GM19468 (cell line): ENCODE measurements around the gene OGDHL.
"Not testable (repeated sequence)": the region's sequence is repeated elsewhere in the genome, so short reads cannot be mapped to it uniquely, and the experiment has no call there.

Experiments
- ATAC-seq: cut with Tn5 transposase; IDR thresholded peaks from one replicate; pipeline ENCODE4 v1.9.1; 2021; ENCODE audit warnings: mild to moderate bottlenecking, moderate library complexity, moderate number of reproducible peaks; ENCODE audit not compliant: unreplicated experiment; ENCODE audit errors: extremely low read depth

The OGDHL gene

GRCh38 chr10:49758249-49758930 lies 3.7 kb downstream of the OGDHL start:
- ATAC-seq = no peak

DNA sequence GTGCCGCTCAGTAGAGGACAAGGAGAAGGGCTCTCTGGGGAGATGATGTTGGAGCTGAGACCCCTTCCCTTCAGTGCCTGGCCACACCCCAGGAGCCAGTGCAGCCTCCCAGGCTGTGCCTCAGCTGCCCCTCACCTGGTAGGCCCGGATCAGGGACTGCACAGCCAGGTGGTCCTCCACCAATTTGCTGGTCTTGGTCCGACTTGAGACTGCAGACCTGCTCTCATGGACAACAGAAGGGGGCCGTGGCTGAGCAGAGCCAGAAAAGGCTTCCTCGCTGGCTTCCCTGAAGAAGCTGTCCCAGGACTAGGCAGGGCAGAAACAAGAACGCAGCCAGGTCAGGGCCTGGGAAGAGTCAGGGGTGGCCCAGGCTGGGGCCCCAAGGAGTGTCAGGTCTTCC lies 5.5 kb downstream of the OGDHL start:
- no peak for ATAC-seq

DNA sequence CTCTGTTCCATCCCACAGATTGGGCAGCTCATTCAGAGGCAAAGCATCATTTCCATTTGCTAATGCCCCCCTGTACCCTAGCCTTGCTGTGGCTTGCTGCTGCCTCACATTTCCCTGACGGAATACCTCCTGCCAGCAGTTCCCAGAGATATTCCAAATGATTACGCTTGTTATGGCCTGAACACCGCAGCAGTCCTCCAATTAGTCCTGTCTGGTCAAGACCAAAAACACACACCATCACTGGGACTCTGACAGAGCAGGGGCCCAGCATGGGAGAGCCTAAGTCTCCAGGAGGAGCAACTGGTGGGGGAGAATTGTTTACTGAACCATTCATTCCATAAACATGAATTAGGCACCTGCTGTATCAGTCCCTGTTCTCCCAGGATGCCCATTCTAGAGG lies 6.1 kb downstream of the OGDHL start:
- ATAC-seq = no peak

DNA sequence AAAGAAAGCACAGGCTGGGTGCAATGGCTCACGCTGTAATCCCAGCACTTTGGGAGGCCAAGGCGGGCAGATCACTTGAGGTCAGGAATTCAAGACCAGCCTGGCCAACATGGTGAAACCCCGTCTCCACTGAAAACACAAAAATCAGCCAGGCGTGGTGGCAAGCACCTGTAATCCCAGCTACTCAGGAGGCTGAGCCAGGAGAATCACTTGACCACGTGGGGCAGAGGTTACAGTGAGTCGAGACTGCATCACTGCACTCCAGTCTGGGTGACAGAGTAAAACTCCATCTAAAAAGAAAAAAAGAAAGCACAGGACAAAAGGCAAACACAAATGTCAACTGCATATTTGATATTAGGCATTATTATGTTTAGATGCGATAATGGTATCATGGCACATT lies 7.2 kb downstream of the OGDHL start:
- ATAC-seq = not testable (repeated sequence)

DNA sequence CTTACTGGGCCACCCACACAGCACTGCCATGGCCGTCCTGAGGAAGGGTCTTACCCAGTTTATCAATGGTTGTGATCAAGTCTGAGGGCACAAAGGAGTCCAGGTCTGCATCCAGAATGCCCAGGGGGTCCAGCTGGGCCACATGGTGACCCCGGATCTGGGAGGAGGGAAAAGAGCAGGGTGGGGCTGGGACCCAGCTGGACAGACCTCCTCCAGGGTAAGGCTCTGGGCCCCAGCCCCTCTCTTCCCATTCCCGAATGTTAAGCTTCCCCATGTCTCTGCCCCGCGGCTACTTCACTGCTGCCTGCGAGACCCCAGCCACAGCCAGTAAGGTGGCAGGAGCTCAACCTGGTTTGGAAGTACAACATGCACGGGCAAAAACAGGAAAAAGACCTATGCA lies 9.5 kb downstream of the OGDHL start:
- no peak for ATAC-seq

- ATAC-seq = no peak
Observed at GRCh38 chr10:49751636-49752510, 10.2 kb downstream of the OGDHL start.

DNA sequence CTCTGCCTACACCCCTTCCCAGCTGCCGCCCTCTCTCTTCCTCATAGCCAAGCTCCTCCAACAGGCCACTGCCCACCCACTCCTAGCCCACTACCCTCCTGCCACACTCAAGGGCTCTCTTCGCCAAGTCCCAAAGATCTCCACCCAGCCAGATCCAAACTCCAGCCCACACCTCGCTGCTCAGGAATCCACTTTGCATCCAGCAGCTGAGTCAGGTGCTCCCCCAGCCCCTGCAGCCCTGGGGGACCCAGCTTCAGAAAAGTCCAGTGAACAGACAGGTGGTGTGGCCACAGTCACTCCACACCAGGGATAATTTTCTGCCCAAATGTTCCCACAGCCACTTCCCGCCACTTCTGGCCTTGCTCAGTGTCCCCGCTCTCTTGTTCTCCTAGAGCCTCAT lies 10.9 kb downstream of the OGDHL start:
- ATAC-seq = no peak

DNA sequence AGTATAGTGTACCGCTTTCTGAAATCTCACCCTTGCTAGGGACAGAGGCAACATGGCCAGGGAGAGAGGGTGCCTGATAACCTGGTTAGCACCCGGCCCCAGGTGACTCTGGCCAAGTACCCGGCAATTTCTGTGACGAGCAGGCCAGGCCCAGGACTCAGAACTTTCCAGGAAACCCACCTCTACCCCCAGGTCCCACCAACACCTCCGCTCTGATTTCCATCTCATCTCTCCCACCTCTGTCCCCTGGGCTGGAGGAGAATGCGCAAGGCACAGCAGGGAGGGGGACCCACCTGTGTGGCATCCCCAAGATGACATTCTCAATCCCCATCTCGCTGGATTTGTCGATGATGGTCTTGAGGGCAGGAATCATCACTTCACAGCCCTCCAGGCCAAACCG lies 11.6 kb downstream of the OGDHL start:
- no peak for ATAC-seq

DNA sequence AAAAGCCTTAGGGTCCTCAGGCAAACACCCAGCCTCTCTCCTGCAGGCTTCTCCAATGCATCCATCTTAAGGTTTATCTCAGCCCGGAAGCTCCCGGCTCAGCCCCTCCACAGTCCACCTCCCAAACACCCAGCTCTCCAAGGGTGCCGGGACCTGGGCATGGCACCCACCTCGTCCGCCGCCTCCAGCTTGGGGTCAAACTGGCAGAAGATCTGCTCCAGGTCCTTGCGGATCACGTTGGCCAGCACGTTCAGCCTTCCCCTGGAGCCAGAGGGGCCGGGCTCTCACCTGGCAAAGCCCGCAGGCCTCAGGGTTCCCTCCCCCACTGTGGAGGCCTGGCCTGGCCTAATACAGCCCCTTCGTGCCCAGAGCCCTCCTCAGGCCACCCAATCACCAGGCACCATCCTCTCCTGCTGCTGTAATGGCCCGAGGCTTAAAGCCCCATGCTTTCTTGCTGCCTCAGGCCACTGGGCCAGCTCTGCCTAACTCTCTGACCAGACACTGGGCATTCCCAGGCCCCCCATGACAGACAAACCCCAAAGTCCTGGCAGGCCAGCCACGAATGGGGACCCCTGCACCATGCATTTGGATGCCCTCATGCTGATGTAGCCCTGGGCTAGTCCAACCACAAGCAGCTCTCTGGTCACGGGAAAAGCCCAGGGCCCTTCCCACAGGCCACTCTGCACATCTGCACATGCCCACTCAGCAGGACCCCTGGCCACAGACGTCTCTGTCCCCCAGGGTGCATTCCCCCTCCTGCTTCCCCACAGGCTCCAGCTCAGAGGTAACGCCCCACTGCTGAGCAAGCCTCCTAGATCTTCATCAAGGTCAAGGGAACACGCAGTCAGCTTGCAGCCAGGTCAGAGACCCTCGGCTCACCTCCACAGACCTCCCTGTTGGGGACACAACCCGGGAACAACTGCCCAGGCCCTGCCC lies 12.3 kb downstream of the OGDHL start:
- ATAC-seq = no peak

DNA sequence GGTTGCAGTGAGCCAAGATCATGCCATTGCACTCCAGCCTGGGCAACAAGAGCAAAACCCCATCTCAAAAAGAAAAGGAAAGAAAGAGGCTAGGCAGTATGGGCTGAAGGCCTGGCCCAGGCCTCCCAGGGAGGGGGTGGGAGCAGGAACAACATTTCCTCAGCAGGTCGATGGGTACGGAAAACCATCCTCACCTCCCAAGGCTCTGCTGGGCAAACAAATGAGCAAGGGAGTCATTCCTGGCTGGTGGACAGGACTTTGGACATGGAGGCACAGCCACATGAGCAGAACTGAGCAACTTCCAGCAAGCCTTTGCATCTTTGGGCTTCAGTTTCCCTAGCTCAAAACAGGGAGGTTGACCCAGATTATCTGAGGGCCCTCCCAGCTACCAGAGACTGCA lies 13.0 kb downstream of the OGDHL start:
- no peak for ATAC-seq

- ATAC-seq = no peak
Observed at GRCh38 chr10:49748006-49748405, 14.1 kb downstream of the OGDHL start.

DNA sequence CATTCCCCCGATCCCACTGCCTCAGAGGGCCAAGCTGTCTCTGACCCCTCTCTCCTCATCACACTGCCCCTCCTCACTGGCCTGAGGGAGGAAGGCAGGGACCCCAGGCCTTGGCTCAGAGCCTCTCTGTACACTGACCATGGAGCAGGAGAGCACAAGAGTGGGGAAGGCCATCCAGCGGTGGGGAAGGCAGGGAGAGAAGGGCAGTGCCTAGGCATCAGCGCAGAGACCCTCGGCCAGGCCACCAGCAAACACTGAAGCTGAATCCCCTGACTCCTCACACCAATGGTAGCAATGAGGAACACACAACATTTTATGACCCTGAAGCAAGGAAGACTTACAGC lies 14.8 kb downstream of the OGDHL start:
- ATAC-seq = no peak

DNA sequence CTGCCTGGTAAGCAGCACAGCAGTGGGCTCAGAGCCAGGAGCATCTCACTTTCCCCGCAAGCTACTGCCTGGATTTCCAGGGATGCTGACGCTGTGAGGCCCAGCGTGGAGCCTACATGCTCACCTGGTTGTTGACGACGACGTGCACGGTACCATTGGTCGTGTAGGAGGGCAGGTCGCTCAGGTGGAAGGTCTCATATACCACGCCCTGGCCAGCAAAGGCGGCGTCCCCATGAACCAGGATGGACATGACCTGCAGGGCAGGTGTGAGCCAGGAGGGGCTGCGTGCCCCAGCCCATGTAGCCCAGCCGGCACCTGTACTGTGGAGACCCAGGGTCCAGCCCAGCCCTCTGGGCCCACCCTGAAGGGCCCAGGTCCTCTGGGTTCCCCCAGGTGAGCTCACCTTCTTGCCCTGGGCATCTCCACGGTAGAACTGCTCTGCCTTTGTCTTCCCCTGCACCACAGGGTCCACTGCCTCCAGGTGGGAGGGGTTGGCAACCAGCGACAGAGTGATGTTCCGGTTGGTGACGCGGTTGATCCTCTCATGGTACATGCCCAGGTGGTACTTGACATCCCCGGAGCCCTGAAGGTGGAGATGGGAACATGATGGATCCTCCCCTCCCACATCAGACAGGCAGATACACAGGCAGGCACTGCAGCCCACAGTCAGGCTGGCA lies 15.4 kb downstream of the OGDHL start:
- no peak for ATAC-seq

- no peak for ATAC-seq
Observed at GRCh38 chr10:49745756-49746155, 16.4 kb downstream of the OGDHL start.

DNA sequence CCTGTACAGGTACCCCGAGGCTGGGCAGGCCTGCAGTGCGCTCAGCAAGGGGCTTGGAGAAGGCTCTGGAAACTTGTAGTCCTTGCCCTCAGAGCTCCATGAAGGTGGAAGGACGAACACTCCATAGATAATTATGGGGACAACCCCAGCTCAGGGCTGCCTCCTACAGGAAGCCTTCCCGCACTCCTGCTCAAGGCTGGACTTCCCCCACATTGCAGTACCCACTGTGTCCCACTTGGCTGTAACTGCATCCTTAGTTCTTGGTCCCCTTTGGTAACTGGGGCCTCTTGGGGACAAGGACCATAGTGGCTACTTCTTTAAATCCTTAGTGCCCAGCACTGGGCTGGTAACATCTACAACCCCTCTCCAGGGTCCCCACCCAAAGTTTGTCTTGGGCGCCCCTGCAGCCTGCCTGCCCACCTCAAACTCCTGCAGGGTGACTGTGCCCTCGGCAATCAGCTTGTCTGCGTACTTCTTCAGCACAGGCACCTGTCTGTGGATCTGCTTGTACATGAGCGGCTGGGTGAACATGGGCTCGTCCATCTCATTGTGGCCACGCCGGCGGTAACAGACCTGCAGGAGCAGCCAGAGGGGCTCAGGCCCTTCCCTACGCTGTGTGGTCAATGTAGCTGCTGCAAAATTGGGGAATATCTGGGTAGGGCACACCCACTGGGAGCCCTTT lies 17.1 kb downstream of the OGDHL start:
- ATAC-seq = no peak

DNA sequence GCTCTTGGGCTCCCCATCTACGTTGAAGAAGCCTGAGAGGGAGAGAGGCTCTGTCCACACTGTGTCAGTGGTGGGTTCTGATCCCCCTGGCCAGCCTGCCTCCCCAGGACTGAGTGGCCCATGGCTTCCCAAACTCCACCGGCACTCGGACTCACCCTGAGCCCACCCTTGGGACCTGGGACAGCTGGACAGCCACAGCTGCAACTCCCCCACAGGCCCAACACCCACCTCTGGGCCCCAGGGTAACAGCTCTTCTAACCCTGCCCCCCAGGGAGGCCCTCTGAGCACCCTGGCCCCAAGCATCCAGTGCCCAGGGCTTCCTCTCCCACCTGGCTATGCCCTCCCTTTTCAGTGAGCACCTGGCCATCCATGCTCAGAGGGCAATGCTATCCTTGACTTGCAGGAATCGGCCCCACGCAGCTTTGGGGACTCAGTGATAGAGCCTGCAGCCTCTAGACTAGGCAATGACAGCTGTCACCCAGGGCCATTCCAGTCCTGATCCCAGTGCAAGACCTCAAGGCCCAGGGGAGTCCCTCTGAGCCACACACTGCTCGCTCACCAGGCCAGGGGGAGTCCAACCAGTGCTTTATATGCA lies 17.9 kb downstream of the OGDHL start:
- ATAC-seq = no peak

DNA sequence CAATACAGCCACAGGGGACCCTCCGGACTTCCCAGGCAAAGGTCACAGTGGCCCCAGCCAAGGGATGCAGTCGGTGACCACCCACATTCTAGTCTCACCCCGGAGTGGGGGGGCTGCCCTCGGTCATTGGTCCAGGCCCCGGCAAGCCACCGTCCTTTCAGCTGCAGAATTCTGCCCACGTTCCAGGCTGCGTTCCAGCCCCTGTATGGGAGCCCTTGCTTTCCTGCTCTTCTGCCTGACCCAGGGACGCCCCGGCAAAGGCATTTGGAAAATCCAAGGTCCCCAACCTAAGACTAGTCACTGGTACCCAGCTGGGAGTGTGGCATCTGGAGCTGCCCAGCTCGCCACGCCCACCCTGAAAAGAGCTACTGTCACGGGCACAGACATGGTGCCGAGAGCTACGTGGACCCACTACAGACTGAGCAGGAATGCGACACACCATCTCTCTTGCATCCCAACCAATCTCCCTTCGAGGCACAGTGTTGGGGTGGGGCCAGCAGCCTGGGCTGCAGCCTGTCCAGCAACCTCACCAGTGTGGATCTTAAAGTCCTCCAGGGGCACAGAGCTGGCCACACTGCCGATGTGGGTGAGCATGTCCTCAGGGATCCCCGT lies 18.6 kb downstream of the OGDHL start:
- no peak for ATAC-seq

DNA sequence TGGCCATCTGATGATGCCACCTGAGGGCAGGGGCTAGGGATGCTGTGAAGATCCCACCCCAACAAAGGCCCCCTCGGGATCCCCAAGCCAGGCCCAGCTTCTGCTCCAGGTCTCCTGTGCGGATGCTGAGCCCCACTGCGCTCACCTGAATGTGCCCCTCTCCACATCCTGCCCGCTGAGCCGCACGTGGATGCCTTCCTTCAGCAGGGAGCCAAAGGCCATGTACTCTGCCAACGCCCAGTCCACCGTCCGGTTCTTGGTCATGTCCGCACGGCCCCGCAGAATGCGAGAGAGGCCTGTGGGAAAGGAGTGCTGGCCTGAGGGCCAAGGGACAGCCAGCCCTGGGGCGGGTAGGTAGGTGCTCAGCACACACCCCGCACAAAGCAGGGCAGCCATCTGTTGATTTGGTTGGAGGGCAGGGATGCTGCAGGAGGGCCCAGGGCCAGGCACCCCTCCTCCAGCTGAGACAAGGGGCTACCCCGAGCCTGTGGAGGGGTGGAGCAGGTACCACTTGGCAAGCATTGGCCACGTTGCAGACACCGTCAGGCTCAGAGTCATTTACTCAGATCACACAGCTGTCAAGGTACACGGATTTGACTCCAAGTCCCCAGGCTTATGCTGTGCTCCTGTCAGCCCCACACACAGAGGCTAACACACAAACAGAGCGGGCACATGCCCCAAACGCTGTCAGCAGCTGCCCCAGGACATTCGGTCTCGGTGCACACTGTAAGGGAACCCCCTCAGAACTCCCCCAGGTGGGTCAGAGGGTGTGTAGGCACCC lies 19.2 kb downstream of the OGDHL start:
- ATAC-seq = no peak
